ENCODE results near the gene PRM2.

The PRM2 gene

DNA sequence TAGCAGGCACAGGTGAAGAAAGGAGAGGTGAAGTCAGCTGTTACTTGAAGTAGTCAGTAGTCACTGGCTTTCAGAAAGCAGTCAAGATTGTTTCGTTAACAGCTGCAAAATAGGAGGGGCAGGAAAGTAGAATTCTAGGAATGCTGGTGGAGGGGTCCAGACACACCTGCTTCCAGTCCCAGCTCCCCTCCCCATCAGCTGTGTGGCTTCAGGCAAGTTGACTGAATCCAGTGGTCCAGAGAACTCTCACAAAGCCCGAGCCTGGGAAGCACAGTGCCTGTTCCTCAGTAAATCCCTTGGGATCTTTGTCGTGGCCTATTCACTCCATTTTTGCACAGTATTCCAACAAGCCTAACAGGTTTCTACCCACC, 15.7 kb downstream of the PRM2 start:
- no peak for DNase-seq (ENCODE audit: low spot score)

DNA sequence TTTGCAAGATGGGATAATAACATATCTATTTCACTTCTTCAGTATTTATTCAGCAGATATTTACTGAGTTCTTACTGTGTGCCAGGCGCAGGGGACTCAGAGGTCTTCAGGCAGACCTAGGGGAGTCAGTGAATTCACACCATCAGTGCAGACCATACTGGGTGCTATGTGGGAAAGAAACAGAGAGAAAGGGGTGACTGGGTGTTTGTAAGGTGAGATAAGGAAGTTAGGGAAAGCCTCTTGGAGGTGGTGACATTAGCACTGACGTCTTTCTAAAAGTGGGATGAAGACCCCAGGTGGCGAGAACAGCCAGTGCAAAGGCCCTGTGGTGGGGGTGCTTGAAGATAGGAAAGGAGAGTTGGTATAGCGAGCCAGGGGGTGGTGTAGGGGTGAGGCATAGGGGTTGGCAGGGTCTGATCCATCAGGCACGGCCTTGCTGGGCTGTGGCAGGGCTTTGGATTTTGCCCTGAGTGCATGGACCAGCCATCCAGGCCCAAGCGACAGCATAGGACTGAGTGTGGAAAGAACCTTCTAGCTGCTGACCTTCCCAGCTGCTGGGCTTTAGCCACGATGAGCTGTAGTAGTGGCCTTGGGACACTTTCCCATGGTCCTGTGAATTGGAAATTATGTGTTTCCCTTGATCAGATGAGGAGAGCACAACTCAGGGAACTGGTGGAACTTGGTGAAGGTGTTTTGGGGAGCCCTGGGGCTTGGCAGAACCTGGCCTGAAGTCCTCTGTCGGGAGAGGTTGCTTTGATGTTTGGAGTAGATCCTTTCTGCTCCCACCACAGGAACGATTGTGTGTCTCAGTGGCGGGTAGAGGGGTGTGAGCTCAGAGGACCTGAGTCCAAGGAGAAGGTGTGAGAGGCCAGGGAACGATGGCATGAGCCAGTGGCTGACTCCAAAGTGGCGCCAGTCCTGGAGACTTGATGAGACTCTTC, 16.4 kb downstream of the PRM2 start:
- DNase-seq (ENCODE audit: low spot score): no peak

DNA sequence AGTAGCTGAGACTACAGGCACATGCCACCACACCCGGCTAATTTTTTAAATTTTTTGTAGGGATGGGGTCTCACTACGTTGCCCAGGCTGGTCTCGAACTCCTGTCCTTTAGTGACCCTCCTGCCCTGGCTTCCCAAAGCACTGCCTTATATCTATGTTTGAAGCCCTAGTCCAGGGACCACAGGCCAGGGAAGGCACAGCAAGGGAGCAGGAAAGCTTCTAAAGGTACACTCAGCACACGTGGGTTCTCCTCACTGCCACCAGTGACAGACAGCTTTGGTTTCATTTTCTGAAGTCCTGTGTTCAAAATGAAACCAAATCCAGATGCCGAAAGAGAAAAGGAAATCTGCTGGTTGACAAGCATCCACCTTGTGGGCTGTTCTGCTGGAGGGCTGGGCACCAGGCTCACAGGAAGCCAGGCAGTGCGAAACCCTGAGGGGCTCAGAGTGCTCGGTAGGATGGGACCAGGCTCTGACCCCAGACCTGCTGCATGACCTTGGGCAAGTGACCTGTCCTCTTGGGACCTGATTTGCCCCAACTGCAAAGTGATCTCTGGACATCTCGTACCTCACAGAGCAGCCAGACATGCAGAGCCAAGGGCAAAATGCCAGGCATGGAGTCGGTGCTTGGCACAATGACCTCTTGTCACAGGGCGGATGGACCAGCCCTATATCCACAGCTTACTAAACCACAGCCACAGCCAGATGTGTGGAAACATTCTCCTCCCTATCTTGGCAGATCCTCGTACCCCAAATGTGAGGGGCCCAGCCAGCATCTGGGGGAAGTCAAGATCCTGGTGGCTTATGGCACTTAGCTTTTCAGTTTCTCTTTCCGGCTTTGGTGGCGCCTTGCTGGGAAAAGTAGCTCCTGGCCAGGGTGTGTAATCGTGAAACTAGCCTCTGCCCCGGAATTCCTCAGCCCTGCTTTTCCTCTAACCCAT, 17.5 kb downstream of the PRM2 start:
- DNase-seq (ENCODE audit: low spot score): peak; percentile 55

DNA sequence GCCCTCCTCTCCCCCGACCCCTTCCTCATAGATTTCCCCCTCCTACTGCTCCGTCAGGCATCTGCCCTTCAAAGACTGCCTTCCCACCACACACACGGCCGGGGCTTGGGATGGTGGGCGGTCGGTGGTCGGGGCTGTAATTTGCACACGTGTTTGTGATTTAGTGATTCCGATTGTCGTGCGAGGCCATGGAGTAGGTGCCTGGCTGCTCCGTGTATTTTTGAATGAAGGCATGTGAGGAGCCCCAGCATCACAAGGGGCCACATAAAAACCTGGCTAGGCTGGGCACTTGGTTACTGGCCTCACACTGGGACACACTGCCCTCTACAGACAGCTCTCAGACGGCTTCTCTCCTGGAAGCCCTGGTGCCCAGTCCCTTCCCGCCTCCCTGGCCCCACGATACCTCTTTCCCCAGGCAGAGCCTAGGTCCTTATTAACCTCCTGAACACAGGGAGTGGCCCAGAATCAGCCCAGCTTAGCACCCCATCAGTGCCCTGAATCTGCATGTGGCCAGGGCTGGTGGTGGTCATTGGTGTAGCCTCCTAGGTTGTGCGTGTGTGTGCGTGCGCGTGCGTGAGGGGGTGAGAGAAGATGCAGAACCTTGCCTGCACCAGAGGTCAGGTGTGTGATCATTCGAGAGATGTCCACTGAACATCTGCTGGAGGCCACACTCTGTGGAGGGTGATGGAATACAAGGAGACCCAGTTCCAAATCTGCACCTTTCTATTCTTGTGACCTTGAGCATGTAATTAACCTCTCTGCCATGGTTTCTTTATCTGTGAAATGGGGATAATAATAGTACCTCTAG, 18.9 kb downstream of the PRM2 start:
- peak; percentile 74 for DNase-seq (ENCODE audit: low spot score)

DNA sequence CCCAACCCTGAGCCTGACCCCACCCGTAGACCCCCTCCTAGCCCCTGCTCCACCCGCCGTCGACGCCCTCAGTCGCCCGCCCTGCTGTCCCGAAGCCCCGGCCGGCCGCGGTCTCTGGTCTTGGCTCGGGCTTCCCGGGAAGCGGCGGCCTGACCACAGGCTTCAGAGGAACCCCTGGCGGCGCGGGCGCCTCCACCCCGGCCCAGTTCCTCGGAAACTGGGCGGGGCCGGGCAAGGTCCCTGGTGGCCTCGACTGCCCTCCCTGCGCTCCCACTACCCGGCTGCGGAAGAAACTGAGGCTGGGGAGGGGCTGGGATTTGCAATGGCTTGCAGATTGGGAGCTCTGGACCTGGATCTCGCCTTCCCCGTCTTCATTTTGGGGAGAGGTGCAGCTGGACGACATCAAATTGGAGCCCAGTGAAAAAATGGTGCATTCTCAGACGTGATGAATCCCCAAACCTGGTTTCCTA, 19.6 kb downstream of the PRM2 start:
- no peak for DNase-seq (ENCODE audit: low spot score)

DNA sequence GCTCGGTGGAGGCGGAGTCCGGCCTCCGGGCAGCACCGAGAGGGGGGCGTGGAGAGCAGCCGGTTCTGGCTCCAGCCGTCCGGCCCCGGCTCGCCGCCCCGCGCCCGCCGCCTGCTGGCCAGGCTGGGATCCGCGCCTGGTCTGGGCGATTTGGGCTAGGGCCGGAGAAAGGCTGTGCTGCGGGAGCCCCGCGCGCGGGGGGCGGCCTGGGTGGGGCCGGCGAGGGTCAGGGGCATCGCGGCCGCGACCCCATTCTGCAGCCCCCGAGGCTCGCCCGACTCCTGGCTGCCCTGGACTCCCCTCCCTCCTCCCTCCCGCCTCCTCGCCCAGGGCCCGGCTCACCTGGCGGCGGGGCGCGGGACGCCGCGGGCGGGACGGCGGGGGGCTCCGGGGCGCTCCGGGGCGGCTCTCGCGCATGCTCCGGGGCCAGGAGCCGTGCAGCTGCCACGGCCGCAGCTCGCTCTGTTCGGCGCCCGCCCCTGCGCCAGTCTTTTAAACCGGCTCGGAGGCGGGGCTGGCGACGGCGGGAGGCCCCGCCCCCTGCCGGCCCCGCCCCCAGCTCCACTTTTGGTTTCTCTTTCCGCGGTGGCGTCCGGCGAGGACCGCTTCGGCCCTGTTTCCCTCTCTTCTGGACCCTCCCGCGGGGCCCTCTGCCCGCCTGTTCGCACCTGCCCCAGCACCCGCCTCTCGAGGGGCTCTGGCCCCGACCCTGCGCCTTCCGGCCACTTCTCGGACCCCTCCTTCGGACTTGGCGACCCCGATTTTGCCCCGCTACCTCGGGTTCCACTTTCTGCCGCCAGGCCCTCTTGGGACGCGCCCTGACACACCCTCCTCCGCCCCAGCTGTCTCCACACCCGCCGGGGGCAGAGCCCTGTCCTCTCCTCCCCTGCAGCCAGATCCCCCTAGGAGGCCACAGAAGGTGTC, 20.3 kb downstream of the PRM2 start, which contains the start of gene SOCS1:
Gene SOCS1 (minus strand): TSS at position 468 of the 924 bp plus-strand sequence. CDS start 726 bp downstream, outside the sequence.
- DNase-seq (ENCODE audit: low spot score): peak; percentile 88

DNA sequence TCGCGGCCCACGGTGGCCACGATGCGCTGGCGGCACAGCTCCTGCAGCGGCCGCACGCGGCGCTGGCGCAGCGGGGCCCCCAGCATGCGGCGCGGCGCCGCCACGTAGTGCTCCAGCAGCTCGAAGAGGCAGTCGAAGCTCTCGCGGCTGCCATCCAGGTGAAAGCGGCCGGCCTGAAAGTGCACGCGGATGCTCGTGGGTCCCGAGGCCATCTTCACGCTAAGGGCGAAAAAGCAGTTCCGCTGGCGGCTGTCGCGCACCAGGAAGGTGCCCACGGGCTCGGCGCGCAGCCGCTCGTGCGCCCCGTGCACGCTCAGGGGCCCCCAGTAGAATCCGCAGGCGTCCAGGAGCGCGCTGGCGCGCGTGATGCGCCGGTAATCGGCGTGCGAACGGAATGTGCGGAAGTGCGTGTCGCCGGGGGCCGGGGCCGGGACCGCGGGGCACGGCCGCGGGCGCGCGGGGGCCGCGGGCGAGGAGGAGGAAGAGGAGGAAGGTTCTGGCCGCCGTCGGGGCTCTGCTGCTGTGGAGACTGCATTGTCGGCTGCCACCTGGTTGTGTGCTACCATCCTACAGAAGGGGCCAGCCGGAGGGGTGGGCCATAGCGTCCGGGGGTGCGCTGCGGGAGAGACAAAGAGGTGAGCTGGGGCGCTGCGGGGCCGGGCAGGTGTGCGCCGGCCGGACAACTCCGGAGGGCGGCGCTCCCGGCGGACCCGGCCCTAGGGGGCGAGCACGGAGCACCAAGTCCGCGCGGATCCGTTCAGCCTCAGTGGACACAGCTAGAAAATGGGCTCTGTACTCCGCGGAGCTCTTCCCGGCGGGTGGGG, 21.2 kb downstream of the PRM2 start:
- peak; percentile 64 for DNase-seq (ENCODE audit: low spot score)

DNA sequence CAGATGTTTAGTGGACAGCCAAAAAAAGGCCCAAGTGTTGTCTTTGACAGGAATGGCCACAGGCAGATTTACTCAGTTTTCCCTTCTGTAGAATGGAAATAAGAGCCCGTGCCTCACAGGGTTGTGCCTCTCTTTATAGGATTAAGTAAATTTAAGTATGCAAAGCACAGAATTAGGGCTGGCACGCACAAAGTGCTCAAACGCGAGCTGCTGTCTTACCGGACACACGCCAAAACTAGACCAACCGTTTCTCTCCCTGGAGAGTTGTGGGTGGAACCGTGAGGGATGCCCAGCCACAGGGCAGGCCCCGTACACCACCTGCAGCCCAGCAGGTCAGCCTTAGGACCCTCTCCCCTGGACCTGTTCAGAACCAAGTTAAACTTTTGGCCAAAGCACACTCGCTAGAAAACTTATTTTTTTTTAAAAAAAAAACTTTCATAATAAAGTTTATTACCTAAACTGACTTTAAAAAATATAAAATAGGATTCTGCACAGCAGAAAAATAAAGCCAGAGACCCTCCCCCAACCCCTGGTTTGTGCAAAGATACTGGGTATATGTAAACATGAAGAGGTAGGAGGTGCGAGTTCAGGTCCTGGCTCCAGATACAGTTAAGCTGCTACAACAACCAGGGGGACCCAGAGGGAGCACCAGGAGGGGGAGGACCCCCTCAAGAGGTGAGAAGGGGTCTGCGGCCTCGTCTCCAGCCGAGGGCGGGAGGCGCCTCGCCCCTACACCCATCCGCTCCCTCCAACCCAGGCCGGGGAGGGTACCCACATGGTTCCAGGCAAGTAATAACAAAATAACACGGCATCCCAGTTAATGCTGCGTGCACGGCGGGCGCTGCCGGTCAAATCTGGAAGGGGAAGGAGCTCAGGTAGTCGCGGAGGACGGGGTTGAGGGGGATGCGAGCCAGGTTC, 22.0 kb downstream of the PRM2 start:
- no peak for DNase-seq (ENCODE audit: low spot score)

DNA sequence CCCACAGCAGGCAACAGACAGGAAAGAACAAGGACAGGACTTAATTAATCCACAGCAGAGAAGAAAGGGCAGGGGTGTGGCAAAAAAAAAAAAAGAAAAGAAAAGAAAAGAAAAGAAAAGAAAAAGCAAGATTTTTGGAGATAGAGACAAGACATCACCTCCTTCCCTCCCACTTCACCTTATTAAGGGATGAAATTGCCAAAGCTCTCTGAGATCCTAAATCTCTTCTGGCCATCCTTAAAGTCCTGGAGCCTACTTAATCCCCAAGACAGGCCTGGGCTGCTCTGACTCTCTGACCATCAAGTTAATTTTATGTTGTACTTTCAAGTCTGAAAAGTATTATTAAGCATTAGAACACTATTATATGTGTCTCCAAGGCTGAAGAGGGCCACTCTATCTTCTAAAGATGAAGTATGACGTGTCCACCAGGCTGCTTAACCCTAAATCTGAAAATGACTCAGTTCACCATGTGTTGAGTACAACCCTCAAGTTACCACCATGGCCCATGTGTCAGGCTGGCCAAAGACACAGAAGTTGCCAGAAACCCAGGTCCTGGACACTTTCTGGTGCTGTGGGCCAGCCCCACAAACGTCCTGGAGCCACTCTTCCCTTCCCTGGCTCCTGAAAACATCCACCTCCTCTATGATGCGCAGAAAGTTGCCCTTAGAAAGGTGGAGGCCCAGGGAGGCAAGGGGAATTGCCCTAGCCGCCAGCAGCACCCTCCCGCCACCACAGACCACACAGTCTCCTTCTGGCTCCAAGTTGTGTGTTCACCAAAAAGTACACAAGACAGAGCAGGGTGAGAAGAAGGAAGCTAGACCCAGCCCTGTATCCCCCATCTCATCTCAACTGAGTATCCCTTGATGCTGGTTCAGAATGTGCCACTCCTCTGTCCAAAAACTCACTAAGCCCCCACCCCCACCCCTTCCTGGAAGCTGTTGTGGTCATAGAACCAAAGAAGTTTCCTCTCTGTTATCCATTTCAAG, 23.0 kb downstream of the PRM2 start:
- peak; percentile 66 for DNase-seq (ENCODE audit: low spot score)

DNA sequence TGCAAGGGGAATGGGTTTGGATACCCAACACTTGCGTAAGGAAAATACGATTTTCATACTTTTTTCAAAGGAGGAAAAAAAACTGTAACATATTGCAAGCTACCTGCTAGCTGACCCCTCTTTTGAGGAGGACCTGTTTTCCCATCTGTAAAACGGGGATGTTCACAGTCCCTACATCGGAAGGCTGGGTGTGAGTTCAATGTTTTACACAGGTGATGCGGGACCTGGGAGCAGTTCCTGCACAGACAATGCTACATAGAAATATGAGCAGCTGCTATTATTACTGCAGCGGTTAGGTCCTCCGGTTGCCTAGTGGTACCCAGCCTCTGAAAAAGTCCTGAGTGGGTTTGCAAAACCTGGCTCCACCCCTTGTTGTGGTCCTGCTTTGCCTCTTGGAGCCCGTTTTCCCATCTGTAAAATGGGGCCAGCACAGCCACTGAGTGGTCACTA, 23.8 kb downstream of the PRM2 start:
- DNase-seq (ENCODE audit: low spot score): no peak

DNA sequence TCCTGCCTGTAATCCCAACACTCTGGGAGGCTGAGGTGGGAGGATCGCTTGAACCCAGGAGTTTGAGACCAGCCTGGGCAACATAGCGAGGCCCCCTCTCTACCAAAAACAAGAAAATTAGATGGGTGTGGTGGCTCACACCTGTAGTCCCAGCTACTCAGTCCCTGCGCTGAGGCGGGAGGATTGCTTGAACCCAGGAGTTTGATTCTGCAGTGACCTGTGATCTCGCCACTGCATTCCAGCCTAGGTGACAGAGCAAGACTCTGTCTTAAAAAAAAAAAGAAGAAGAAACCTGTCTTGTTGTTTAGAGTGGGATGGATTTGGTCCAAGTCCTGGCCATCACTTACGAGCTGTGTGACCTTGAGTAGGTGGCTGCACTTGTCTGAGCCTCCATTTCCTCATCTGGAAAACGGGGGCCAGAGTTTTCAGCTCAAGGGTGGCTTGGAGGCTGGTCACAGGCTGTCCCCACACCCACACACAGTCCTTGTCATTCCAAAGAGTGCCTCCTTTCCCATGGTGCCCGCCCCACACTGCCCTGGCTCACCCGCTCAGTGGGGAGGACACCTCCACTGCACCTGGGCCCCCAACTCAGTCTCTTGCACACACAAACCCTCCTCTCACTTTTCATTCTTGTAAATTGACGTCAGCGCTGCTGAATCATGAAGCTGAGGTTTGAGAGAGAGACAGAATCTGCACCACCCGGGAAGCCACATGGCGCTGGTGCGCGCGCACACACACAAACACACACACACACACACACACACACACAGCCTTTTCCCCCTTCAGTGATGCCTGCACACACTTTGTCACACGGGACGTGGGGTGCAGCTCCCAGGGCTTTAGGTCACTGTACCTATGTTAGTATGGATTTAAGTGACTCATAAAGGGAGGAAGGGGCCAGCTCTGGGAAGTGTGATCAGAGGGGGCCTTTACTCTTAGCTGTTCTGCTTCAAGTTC, 24.5 kb downstream of the PRM2 start:
- DNase-seq (ENCODE audit: low spot score): peak; percentile 90

DNA sequence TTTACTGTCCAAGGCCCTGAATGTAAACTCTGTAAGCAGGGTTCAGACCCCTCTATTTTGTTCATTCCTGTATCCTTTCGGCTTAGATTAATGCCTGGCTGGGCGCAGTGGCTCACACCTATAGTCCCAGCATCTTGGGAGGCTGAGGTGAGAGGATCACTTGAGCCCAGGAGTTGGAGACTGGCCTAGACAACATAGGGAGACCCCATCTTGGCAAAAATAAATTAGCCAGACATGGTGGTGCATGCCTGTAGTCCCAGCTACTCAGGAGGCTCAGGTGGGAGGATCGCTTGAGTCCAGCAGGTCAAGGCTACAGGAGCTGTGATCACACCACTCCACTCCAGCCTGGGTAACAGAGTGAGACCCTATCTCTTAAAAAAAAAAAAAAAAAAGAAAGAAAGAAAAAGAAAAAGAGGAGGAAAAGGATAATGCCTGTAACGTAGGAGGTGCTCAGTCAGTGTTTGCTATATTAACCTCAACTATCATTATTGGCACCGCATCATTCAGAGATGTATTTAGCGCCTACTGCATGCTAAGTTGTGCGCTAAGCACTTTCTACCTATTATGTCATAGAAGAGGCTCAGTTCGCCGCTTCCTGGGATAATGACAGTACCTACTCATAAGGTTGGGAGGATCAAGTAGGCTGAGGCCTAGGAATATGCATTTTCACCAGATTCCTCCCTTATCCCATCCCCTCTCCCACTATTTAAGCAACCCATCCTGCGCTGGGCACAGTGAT, 25.3 kb downstream of the PRM2 start:
- no peak for DNase-seq (ENCODE audit: low spot score)

DNA sequence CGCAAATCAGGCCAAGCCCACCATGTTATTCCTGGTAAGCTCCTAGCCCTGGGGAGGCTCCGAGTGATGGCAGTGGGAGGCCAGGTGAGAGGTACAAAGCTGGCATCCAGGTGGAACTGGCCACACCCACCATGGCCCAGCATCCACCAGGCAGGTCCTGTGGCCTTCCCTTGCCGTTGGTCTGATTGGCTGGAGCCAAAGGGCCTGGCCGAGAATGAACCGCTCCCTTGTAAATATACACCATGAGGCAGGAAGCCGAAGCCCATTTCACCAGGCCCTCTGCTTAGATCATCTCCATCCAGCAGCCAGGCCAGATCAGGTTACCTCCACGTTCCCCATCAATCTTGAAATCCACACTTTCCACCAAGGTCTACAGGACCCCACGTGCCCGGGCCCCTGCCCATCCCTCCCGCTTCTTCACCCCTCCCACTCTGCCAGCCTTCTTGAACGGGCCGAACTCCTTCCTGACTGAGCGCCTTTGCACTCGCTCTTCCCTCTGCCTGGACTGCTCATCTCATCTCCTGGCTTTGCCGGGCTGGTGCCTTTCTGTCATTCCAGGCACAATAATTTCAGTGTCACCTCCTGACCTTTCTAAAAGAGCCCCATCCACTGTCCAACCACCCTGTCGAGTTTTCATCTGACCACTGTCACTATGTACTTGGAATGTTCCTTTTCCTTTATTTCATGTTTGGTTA, 26.0 kb downstream of the PRM2 start:
- no peak for DNase-seq (ENCODE audit: low spot score)

DNA sequence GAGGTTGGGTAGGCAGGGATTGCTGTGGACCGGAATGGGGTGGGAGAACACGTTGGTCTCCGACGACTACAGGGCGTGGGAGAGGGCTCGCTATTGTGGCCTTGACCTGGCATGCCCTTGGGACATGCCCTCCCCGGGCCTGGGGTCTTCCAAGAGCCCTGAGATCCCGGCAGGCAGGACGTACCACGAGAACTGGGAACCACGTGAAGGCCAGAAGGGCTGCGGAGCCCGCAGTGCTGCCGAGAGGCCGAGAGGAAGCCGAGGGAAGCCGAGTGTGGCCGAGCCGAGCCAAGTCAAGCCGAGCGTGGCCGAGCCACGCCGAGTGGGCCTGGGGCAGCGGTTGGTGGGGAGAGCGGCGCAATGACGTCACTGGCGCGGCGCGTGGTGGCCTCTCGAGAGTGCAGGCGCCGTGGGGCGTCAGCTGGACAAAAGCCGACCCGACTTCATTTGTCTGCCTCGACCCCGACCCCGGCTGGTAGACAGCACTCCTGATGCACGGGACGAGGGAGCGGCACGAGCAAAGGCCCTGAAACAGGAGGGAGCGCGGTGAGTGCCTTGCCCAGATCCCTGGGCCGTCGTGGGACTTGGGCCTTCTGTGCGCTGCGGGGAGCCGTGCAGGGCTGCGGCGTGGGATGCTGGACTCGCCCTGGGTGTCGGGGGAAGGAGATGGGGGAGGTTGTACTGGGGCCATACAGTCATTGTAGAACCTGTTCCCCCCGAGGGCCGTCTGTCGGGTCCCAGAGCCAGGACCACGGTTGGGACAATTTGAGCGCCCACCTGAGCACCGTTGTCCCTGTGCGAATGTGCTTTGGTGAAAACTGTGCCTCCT, 26.8 kb downstream of the PRM2 start:
- no peak for DNase-seq (ENCODE audit: low spot score)
